ENCODE measurements around the gene PHACTR4.

DNA sequence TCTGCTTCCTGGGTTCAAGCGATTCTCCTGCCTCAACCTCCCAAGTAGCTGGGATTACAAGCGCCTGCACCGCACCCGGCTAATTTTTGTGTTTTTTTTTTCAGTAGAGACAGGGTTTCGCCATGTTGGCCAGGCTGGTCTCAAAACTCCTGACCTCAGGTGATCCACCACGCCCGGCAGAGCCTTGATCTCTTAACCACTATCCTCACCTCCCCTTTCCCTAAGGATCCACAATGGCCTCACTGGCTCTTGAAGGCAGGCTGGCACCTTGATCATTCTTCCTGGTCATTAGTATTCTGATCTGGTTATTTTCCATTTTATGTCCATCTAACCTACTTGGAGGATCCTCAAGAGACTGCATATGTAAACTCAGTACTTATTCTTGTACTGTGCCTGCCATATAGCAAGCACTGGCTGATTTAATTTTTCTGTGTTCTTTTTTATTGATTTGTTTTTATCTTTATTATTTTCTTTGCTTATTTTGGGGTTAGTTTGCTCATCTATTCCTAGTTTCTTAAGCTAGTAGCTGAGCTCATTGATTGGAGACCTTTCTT lies 142.6 kb downstream of the PHACTR4 start:
- TF ChIP-seq TP53 (CRISPR knock-in tag; IDR thresholded peaks at IDR 0.05) (no peak), MAX (CRISPR knock-in tag; IDR thresholded peaks at IDR 0.05) (no peak), CTCF (IDR thresholded peaks at IDR 0.05) (no peak), ZNF396 (CRISPR knock-in tag; IDR thresholded peaks at IDR 0.05; ENCODE audit: borderline replicate concordance) (no peak), CREM (CRISPR knock-in tag; IDR thresholded peaks at IDR 0.05) (no peak), HMGXB4 (CRISPR knock-in tag; IDR thresholded peaks at IDR 0.05) (no peak), USF2 (CRISPR knock-in tag; IDR thresholded peaks at IDR 0.05) (no peak), TEAD1 (CRISPR knock-in tag; IDR thresholded peaks at IDR 0.05) (no peak), SP1 (CRISPR knock-in tag; conservative IDR thresholded peaks at IDR 0.05) (no peak), FOXJ3 (CRISPR knock-in tag; IDR thresholded peaks at IDR 0.05; ENCODE audit: borderline replicate concordance) (no peak), NR1H2 (CRISPR knock-in tag; IDR thresholded peaks at IDR 0.05) (no peak), EMX1 (CRISPR knock-in tag; IDR thresholded peaks at IDR 0.05) (no peak; the same call in 1 of the 2 replicates)
- TF ChIP-seq, protein P1, sequence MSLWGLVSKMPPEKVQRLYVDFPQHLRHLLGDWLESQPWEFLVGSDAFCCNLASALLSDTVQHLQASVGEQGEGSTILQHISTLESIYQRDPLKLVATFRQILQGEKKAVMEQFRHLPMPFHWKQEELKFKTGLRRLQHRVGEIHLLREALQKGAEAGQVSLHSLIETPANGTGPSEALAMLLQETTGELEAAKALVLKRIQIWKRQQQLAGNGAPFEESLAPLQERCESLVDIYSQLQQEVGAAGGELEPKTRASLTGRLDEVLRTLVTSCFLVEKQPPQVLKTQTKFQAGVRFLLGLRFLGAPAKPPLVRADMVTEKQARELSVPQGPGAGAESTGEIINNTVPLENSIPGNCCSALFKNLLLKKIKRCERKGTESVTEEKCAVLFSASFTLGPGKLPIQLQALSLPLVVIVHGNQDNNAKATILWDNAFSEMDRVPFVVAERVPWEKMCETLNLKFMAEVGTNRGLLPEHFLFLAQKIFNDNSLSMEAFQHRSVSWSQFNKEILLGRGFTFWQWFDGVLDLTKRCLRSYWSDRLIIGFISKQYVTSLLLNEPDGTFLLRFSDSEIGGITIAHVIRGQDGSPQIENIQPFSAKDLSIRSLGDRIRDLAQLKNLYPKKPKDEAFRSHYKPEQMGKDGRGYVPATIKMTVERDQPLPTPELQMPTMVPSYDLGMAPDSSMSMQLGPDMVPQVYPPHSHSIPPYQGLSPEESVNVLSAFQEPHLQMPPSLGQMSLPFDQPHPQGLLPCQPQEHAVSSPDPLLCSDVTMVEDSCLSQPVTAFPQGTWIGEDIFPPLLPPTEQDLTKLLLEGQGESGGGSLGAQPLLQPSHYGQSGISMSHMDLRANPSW (CRISPR knock-in tag; conservative IDR thresholded peaks at IDR 0.05; ENCODE audit: low read depth): no peak
- TF ChIP-seq, protein P2, sequence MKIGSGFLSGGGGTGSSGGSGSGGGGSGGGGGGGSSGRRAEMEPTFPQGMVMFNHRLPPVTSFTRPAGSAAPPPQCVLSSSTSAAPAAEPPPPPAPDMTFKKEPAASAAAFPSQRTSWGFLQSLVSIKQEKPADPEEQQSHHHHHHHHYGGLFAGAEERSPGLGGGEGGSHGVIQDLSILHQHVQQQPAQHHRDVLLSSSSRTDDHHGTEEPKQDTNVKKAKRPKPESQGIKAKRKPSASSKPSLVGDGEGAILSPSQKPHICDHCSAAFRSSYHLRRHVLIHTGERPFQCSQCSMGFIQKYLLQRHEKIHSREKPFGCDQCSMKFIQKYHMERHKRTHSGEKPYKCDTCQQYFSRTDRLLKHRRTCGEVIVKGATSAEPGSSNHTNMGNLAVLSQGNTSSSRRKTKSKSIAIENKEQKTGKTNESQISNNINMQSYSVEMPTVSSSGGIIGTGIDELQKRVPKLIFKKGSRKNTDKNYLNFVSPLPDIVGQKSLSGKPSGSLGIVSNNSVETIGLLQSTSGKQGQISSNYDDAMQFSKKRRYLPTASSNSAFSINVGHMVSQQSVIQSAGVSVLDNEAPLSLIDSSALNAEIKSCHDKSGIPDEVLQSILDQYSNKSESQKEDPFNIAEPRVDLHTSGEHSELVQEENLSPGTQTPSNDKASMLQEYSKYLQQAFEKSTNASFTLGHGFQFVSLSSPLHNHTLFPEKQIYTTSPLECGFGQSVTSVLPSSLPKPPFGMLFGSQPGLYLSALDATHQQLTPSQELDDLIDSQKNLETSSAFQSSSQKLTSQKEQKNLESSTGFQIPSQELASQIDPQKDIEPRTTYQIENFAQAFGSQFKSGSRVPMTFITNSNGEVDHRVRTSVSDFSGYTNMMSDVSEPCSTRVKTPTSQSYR (CRISPR knock-in tag; IDR thresholded peaks at IDR 0.05): no peak
